DLD1 (cell line): ENCODE results near the gene POFUT1.
"Not testable (repeated sequence)": the region's sequence is repeated elsewhere in the genome, so short reads cannot be mapped to it uniquely, and the experiment has no call there.

Experiments
- in situ Hi-C: cut with HindIII; loops from 2 replicates; pipeline ENCODE4 v1.10.0; 2017; ENCODE audit warnings: low sequenced_read_pairs

Gene POFUT1

DNA sequence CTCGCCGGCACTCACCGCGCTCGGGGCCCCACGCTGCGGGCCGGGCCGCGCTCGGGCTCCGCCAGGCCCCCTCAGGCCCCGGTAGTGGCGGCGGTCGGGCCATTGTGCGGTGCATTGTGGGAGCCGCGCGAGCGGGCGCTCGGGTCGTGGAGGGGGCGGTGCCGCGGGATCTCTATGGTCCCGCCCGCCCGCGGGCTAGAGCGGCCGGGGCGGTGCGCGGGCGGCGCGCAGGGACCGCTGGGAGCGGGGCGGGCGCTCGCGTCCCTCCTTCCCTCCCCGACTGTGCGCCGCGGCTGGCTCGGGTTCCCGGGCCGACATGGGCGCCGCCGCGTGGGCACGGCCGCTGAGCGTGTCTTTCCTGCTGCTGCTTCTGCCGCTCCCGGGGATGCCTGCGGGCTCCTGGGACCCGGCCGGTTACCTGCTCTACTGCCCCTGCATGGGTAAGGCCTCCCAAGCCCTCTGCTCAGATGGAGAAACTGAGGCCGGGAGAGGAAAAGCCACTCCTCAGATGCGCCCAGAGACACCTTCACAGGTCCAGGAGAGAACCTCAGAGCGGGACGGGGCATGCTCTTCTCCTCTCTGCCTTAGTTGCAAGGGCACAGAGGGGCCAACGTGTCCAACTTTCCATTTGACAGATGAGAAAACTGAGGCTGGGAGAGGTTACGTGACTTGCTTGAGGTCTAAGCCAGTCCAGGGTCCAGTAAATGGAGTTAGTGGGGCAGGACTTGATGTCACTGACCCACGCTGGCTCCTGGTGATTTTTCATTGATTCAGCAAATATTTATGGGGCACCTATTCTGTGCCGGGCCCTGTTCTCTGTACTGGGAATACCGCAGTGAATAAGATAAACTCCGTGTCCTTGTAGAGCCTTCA is at the start of gene POFUT1, which contains the start of gene PLAGL2:
Gene POFUT1, plus strand, starts transcription at position 255 of the 873 bp plus-strand sequence. Its CDS starts 62 bp downstream, at position 317.
Gene PLAGL2, minus strand, starts transcription at position 118 of the 873 bp plus-strand sequence. CDS start 5,565 bp downstream, outside the sequence.
- in situ Hi-C loops = no loop called here

DNA sequence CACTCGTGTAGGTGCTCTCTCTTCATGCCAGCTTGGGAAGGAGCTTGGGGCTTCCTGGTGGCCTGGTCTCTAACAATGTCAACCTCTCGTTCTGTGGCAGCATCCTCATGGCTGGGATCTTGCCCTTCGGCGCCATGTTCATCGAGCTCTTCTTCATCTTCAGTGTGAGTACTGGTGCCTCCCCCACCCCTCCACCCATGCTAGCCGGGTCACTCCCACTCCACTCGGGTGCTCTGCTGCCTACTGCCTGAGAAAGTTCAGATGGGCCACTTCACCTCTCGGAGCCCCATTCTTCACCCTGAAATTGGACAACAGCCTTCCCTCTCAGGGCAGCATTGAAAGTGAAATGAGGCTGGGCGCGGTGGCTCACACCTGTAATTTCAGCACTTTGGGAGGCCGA is 49.3 kb upstream of the POFUT1 start:
- in situ Hi-C loops = no loop called here

DNA sequence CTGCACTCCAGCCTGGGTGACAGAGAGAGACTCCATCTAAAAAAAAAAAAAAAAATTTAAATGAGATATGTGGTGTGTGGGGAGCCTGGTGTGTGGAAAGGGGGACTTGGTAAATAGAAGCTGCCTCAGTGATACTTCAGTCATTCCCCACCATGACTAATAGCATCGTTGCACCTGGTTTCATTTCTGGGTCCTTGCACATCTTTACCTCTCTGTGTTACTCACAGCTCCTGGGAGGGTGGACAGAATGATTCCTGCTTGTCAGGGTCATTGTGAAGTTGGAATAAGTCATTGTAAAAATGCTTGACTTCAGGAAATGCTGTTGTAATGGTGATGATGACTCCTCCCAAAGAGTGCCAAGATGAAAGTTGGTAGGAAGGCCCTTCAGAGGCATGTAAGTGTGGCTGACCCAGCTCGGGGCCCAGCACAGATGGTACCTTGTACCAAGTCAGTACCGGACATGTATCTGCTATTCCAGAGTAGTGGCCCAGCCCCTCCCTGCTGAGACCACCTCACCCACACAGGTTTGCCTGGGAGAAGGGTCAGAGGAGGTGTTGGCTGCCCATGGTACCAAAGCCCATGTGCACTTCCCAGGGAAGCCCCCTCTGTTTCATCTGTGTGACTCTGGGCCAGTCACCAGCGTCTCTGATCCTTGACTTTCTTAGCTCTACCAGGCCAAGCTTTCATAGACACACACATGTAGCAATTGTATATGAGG is 48.6 kb upstream of the POFUT1 start:
- in situ Hi-C loops = no loop called here

DNA sequence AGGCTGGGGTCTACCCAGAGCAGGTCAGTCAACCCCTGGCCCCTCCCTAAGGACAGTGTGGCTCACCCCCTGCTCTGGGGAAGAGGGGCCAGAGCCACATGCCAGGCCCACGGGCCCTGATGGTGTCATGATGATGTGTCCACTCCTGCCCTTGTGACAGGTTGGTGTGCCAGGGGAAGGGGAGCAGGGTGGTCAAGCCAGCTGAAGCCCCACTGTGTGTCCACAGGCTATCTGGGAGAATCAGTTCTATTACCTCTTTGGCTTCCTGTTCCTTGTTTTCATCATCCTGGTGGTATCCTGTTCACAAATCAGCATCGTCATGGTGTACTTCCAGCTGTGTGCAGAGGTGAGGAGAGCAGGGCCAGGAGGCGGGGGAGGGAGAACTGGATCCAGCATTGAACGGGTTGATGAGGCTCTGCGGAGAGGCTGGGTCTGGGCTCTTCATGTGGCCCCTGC is 47.9 kb upstream of the POFUT1 start:
- in situ Hi-C loops = no loop called here

DNA sequence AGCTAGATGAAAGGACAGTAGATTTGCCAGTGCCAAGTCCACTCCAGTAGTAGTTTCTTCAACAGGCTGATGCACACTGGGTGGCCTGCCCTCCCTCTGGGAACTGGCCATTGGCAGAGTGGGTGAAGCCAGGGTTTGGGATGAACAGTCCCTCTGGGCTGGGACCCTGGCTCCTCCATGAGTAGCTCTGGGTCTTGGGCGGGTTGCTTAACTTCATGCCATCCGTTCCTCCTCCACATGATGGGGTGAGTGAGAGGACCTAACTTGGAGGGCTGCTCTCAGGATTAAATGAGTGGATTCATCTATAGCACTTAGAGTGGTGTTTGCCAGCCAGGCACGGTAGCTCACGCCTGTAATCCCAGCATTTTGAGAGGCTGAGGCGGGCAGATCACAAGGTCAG is 47.3 kb upstream of the POFUT1 start:
- in situ Hi-C loops = no loop called here

DNA sequence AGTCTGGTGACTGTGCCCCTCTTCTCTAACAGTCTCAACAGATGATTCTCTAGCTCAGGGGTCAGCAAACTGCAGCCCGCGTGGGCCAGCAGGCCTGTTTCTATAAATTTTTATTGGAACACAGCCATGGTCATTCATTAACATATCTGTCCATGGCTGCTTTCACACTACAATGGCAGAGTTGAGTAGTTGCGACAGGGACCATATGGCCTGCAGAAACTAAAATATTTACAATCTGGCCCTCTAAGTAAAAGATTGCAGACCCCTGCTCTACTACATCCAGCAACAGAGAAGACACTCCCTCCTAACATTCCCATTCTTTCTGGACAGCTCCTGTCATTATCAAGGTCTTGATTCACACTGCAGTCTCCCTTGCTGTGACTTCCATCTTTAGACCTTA is 45.3 kb upstream of the POFUT1 start:
- in situ Hi-C loops = no loop called here

DNA sequence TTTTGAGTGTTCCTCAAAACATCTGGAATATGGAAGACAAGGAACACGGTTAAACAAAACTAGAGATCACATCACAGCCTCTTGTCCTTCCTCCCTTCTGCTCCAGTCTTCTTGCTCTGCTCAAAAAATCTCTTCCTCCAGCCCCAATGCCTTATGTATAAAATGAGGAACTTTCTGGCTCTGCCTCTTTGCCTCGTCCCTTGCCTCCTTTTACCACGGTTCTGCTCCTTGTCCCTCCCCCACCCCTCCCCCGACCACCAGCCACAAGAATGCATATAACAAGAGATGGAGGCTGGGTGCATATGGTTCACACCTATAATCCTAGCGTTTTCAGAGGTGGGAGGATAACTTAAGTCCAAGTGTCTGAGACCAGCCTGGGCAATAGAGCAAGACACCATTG is 43.7 kb upstream of the POFUT1 start:
- in situ Hi-C loops = no loop called here

DNA sequence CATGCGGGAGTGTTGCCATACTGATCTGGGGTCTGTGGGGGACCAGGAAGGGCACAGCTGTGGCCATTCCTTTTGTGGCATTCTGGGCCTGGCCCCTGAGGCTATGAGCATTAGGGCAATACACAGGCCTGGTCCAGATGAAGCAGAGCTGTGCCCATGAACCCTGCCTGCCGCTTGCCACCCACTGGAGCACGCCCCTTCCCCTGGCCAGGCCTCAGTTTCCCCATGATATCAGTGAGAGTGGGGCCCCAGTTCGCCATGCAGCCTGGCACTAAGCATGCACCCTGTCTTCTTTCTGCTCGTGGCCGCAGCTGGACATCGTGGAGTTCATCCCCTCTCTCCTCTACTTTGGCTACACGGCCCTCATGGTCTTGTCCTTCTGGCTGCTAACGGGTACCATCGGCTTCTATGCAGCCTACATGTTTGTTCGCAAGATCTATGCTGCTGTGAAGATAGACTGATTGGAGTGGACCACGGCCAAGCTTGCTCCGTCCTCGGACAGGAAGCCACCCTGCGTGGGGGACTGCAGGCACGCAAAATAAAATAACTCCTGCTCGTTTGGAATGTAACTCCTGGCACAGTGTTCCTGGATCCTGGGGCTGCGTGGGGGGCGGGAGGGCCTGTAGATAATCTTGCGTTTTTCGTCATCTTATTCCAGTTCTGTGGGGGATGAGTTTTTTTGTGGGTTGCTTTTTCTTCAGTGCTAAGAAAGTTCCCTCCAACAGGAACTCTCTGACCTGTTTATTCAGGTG is 42.5 kb upstream of the POFUT1 start:
- in situ Hi-C loops = no loop called here

DNA sequence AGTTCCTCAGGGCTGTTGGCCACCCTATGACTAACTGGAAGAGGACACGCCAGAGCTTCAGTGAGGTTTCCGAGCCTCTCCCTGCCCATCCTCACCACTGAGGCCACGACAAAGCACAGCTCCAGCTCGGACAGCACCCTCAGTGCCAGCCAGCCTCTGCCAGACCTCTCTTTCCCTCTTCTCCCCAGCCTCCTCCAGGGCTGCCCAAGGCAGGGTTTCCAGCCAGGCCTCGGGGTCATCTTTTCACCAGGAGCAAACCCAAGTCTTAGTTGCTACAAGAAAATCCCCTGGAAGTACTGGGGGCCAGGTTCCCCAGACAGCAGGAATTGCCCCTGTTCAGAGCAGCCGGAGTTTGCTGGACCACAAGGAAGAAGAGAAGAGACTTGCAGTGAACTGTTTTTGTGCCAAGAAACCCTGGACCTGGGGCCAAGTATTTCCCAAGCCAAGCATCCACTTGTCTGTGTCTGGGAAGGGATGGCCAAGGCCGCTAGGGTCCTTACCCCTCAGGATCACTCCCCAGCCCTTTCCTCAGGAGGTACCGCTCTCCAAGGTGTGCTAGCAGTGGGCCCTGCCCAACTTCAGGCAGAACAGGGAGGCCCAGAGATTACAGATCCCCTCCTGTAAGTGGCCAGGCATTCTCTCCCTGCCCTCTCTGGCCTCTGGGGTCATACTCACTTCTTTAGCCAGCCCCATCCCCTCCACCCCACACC is 41.7 kb upstream of the POFUT1 start:
- in situ Hi-C loops = no loop called here

DNA sequence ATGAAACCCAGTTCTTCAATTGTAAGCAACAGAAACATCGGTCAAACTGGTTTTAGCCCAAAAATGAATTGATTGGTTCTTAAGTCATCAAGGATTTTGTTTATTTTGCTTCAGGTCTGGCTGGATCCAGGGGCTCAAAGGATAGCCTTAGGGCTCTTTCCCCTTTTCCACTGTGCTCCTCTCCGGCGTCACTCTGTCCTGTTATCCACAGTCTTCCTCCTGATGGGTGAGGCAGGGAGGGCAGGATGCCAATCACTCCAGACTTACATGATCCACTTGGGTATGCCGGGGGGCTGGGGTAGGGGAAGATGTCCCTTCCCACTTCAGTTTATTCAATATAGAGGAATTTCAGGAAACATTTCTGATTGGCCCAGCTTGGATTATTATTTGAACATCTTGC is 40.1 kb upstream of the POFUT1 start:
- in situ Hi-C loops = no loop called here

DNA sequence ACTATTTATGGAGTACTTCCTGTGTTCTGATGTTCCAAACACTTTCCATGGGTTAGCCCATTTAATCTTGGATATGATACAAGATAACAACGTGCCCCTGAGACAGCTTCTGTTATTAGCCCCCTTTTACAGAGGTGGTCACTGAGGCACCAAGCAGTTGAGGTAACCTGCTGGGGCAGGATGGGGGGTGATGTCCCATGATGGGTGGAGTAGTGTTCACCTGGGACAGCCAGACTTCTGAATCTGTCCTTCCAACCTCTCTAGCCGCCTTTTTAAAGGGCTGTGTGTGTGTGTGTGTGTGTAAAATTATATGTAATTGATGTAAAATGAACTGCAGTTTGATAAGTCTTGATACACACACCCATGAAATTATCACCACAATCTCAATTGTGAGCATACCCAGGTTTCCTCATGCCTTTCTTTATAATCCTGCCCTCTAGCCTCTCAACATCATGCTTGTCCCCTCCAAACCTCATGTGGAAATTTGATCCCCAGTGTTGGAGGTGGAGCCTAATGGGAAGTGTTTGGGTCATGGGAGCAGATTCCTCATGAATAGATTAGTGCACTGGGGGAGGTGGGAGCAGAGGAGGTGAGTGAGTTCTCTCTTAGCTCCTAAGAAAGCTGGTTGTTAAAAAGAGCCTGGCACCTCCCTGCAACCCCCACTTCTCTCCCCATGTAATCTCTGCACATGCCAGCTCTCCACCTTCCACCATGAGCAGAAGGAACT is 39.3 kb upstream of the POFUT1 start:
- in situ Hi-C loops = no loop called here

DNA sequence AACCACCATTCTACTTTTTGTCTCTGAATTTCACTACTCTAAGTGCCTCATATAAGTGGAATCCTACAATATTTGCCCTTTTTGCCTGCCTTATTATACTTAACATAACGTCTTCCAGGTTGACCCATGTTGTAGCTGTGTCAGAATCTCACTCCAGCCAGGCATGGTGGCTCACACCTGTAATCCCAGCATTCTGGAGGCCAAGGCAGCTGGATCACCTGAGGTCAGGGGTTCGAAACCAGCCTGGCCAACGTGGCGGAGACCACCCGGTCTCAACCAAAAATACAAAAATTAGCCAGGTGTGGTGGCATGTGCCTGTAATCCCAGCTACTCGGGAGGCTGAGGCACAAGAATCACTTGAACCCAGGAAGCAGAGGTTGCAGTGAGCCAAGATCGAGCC is 30.0 kb upstream of the POFUT1 start:
- in situ Hi-C loops = not testable (repeated sequence)

DNA sequence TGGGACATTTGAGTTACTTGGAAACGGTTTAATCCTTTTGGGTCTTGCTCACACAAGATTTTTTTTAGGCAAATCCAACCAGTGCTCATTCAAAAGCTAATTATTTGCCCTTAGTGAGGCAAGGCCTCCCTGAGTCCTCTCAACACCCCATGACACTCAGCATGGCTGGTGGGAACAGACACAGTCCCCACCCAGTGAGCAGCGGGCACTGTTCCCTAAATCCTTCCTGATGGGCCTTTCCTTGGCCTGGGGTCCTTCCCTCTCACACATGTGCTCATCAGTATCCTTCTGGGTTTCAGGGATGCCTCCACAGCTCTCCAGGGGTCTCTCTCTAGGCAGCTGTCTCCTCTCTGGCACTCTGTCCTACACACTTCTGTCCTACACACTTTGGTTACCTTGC is 28.2 kb upstream of the POFUT1 start:
- in situ Hi-C loops = no loop called here

DNA sequence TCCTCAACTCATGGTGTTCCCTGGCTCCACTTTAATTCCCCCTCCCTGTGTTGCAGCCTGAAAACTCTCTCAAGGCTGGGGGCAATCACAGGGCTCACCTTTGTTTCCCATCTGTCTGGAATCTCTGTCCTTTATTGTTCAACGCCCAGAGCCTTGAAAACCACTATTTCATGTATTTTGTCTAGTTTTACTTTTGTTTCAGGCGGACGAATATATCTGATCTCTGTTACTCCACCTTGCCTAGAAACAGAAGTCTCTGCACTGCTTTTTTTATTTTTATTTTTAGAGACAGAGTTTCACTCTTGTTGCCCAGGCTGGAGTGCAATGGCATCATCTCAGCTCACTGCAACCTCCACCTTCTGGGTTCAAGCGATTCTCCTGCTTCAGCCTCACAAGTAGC is 27.7 kb upstream of the POFUT1 start:
- in situ Hi-C loops = no loop called here

DNA sequence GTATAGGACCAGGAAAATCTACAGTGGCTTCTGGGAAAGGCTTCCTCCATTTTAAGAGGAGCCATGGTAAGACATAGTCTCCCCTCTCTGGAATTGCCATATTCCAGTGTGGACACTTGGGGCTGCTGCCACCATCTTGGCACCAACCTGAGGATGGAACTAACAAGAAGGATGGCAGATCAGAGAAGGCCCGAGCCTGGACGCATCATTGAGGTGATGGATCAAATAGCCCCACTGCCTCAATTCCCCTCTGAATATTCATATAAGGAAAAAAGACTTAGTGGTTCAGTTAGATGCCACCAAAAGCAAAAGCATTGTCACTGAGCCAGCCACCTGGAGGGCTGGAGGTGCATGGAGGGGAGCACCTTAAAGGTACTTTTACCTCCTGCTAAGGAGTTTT is 26.1 kb upstream of the POFUT1 start:
- in situ Hi-C loops = no loop called here

DNA sequence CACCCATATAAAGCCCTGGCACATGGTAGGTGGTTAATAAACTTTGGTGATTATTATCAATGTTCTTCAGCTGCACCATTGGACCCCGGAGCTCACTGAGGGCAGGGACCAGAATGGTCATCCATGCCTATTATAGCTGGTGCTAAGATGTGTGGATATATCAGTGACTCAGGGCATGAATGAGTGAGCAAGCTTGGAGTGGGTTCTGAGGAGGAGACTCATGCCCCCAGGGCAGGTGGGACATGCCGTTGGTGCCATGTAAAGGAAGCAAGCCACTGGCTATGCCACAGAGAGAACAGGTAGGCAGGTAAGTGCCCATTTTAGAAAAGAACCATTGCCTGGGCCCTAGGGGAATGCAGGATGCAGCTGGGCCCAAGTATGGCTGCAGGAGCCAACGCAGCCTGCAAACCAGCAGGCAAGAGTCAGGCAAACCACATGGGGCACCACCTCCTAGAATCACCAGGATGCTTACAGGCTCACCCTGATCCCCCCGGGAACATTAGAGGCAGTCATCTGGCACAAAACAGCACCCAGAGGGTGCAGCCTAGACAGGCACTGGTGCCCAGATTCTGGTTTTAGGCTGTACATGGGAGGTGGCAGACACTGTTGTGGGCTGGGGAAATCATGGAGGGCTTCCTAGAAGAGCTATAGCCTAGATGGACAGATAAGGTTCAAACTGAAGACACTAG is 23.6 kb upstream of the POFUT1 start:
- in situ Hi-C loops = no loop called here

DNA sequence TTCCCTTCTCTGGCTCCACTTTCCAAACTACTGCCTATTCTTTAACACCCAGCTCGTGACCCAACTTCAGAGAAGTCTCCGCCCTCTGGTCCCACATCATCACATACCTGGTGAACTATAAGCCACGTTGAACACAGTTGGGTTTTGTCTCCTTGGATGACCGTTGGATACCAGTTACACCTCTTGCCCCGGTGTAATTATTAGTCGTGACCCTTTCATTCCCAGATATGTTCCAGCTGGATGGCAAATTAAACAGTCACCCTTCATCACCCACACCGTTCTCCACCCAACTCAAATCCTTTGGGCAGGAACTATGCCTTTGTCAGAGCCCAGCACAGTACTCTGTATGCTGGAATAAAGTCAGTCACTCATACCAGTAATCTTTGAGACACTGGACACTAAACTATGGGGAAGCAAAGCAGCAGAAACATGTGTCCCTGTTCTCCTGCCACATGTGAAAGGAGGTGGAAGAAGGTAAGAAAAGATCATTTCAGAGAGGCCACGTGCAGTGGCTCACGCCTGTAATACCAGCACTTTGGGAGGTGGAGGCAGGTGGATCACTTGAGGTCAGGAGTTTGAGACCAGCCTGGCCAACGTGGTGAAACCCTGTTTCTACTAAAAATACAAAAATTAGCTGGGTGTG is 22.6 kb upstream of the POFUT1 start:
- in situ Hi-C loops = no loop called here

DNA sequence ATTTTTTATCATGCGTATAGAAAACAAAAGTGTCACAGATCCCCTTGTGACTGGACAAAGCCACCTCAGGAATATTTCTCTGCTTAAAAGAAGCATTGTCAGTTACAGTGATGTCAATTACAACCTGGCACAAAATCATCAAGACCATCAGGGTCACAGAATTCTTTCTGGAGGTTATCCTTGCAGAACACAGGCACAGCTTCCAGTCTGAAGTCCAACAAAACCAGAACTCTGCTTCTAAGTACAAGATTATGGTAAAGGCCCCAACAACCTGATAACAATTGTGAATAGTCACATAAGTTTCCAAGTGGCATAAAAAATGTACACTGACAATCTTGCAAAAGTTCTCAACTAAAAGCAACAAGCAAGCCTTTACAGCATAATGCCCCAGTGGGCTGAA is 21.2 kb upstream of the POFUT1 start:
- in situ Hi-C loops = no loop called here
